ENCODE results near the gene ARAP1.

GRCh38 chr11:72735495-72736027, 16.6 kb downstream of the ARAP1 start:
- TF ChIP-seq GATA2 (IDR thresholded peaks at IDR 0.05; ENCODE audit: low read depth, low read length) (peak; percentile 97), GATA3 (IDR thresholded peaks at IDR 0.05; ENCODE audit: low read depth, low read length) (no peak; the same call in 1 of the 2 replicates)

All from SH-SY5Y (cell line).